Adrenal gland (tissue), 5 donors: ENCODE results near the gene GPNMB.

Experiments used
- CTCF ChIP-seq, 6 experiments: fragments of 450-650 bp in 4 of 6; fragments of 200-600 bp in 2 of 6; sonication (generic) in 1 of 6; IDR thresholded peaks; 1 replicate in 5 of 6; 2 replicates in 1 of 6; pipeline versions ENCODE4 v1.5.1 to v1.8.0; 2016 to 2021; ENCODE audit warnings: antibody characterized with exemption in 6 of 6, mild to moderate bottlenecking in 2 of 6, moderate library complexity in 1 of 6
- POLR2A ChIP-seq, 2 donors: fragments of 450-650 bp; IDR thresholded peaks; one replicate each; pipeline ENCODE4 v1.6.1; 2017; ENCODE audit warnings: antibody characterized with exemption in 2 of 2, mild to moderate bottlenecking in 2 of 2, moderate library complexity in 1 of 2
- donor health status: DM: no; HTN: no; CAD: no.

- TF ChIP-seq CTCF (IDR thresholded peaks at IDR 0.05), result no peak
- TF ChIP-seq POLR2A (IDR thresholded peaks at IDR 0.05), result no peak
Observed at GRCh38 chr7:23205577-23205908, 41.0 kb upstream of the GPNMB start.
